Keratinocyte (primary cell): ENCODE measurements around the gene RIT2. TPM values are rescaled to one million over a fixed set of nuclear protein-coding genes. Genes with fewer than 3 reads are reported as not detected.

Experiments used
- DNase-seq: peaks from one replicate; pipeline ENCODE4 v3.0.0-alpha.2; 2011; ENCODE audit warnings: low read depth, missing footprints, low spot score
- FAIRE-seq: peaks from 2 replicates; lab custom pipeline; 2011; peaks lifted over from hg19 to GRCh38; lab: Jason Lieb, UNC
- H2AFZ ChIP-seq: 2 replicates; pipeline ENCODE4 v1.6.0; 2012; ENCODE audit warnings: low read length, control low read depth, inconsistent platforms; ENCODE audit not compliant: control insufficient read depth
- H3K27ac ChIP-seq: 2 replicates; pipeline ENCODE4 v1.5.1; 2011; ENCODE audit warnings: low read length; ENCODE audit not compliant: control insufficient read depth, insufficient read depth
- H3K27me3 ChIP-seq: 3 replicates; pipeline ENCODE4 v1.6.0; 2011; ENCODE audit warnings: low read length; ENCODE audit not compliant: control insufficient read depth, insufficient read depth; ENCODE audit errors: extremely low read depth
- H3K36me3 ChIP-seq, 2 experiments: 2 replicates in 1 of 2; 3 replicates in 1 of 2; pipeline ENCODE4 v1.5.1; 2011; ENCODE audit warnings: low read length in 2 of 2, mild to moderate bottlenecking in 1 of 2; ENCODE audit not compliant: control insufficient read depth in 2 of 2, insufficient read depth in 2 of 2; ENCODE audit errors: extremely low read depth in 1 of 2
- H3K4me1 ChIP-seq: 3 replicates; pipeline ENCODE4 v1.5.1; 2011; ENCODE audit warnings: low read length; ENCODE audit not compliant: control insufficient read depth, insufficient read depth; ENCODE audit errors: extremely low read depth
- H3K4me2 ChIP-seq: 3 replicates; pipeline ENCODE4 v1.6.0; 2011; ENCODE audit warnings: low read depth, low read length; ENCODE audit not compliant: control insufficient read depth, insufficient read depth; ENCODE audit errors: extremely low read depth
- H3K4me3 ChIP-seq, 3 experiments: fragments of 200-600 bp in 1 of 3; sonication (generic) in 1 of 3; 2 replicates in 2 of 3; 3 replicates in 1 of 3; pipeline ENCODE4 v1.5.1; 2011 to 2016; ENCODE audit warnings: low read length in 3 of 3, mild to moderate bottlenecking in 3 of 3, control low read depth in 2 of 3, inconsistent platforms in 1 of 3, low read depth in 1 of 3, mixed read lengths in 1 of 3, mixed run types in 1 of 3, moderate library complexity in 1 of 3; ENCODE audit not compliant: control insufficient read depth in 2 of 3, insufficient read depth in 2 of 3; ENCODE audit errors: extremely low read depth in 1 of 3
- H3K79me2 ChIP-seq: 2 replicates; pipeline ENCODE4 v1.6.0; 2012; ENCODE audit warnings: low read length; ENCODE audit not compliant: control insufficient read depth, insufficient read depth
- H3K9ac ChIP-seq: 3 replicates; pipeline ENCODE4 v1.6.0; 2011; ENCODE audit warnings: low read length; ENCODE audit not compliant: control insufficient read depth, insufficient read depth; ENCODE audit errors: extremely low read depth
- H3K9me1 ChIP-seq: 3 replicates; pipeline ENCODE4 v1.6.0; 2011; ENCODE audit warnings: low read length; ENCODE audit not compliant: control insufficient read depth, insufficient read depth; ENCODE audit errors: extremely low read depth
- H3K9me3 ChIP-seq: 2 replicates; pipeline ENCODE4 v1.5.1; 2012; ENCODE audit warnings: low read depth, low read length; ENCODE audit not compliant: control insufficient read depth
- H4K20me1 ChIP-seq: 3 replicates; pipeline ENCODE4 v1.6.0; 2011; ENCODE audit warnings: low read length; ENCODE audit not compliant: control insufficient read depth, insufficient read depth; ENCODE audit errors: extremely low read depth
- EZH2 ChIP-seq: IDR thresholded peaks from one replicate; pipeline ENCODE4 v1.6.1; 2012; ENCODE audit warnings: inconsistent platforms, mild to moderate bottlenecking, low read length, moderate library complexity
- dilution Hi-C: fragments of 300-500 bp; cut with MboI; formaldehyde crosslinking; loops from one replicate; pipeline ENCODE4 v1.7.0; 2020; ENCODE audit warnings: low sequenced_read_pairs; ENCODE audit not compliant: extremely low pct_ligation_motif_present
- polyA plus RNA-seq, 5 experiments: library from polyadenylated mRNA; depleted of rRNA in 3 of 5; stranded (reverse) in 3 of 5; stranded (forward) in 1 of 5; unstranded in 1 of 5; fragments of >200 nt; gene quantifications; 1 replicate in 1 of 5; 2 replicates in 3 of 5; 3 replicates in 1 of 5; pipeline versions ENCODE4 v1.2.1 to v1.2.3, GENCODE V29; 2011 to 2012; ENCODE audit warnings: missing spikeins in 2 of 5, low read depth in 1 of 5, low replicate concordance in 1 of 5
- TF ChIP-seq, protein P1 (sequence below), 3 experiments: IDR thresholded peaks in 1 of 3; conservative IDR thresholded peaks in 1 of 3; optimal IDR thresholded peaks in 1 of 3; 2 replicates in 2 of 3; 3 replicates in 1 of 3; pipeline versions ENCODE3 to v1.5.1; 2011; ENCODE audit warnings: low read length in 3 of 3, mild to moderate bottlenecking in 3 of 3, moderate library complexity in 2 of 3, control low read depth in 1 of 3, inconsistent platforms in 1 of 3; ENCODE audit not compliant: insufficient read depth in 2 of 3; ENCODE audit errors: extremely low read depth in 1 of 3

The RIT2 gene
- polyA plus RNA-seq, 1 donor (not counting 4 experiments of a cell fraction or from before 2014, with no cell fraction given): not detected

DNA sequence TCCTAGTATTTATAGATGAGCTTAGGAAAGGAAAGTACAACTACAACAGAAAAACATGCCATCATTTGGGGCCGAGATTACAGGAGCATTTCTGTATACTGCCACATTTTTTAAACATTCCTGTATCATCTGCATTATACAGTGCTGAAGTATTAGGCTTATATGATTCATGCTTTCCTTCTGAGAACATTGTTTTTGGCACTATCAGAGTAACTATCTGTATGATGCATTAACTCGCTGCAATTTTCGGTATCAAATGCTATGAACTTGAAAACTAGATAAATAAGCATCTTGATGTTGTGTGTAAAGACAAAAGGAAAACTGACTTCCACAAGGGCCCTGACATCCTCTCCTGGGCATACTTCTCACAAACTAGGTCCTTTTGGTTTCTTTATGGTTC is 102.0 kb downstream of the RIT2 start:
- no peak overlapping the region for H3K4me2 ChIP-seq
- no peaks in the 10 kb centered on the region for H3K36me3 ChIP-seq
- H3K4me1 ChIP-seq: no peaks in the 10 kb centered on the region
- no peaks in the 10 kb centered on the region for H3K79me2 ChIP-seq
- H3K4me3 ChIP-seq: no peak overlapping the region
- H3K9me1 ChIP-seq: no peaks in the 10 kb centered on the region
- H2AFZ ChIP-seq: no peak overlapping the region
- H4K20me1 ChIP-seq: no peaks in the 10 kb centered on the region
- dilution Hi-C loops: no loop called here
- FAIRE-seq: no peak
- H3K9ac ChIP-seq: no peak overlapping the region
- DNase-seq: no peak
- H3K27ac ChIP-seq: no peak overlapping the region
- H3K27me3 ChIP-seq: no peaks in the 10 kb centered on the region
- H3K9me3 ChIP-seq: no peaks in the 10 kb centered on the region
- TF ChIP-seq EZH2: no peak
- TF ChIP-seq, protein P1, sequence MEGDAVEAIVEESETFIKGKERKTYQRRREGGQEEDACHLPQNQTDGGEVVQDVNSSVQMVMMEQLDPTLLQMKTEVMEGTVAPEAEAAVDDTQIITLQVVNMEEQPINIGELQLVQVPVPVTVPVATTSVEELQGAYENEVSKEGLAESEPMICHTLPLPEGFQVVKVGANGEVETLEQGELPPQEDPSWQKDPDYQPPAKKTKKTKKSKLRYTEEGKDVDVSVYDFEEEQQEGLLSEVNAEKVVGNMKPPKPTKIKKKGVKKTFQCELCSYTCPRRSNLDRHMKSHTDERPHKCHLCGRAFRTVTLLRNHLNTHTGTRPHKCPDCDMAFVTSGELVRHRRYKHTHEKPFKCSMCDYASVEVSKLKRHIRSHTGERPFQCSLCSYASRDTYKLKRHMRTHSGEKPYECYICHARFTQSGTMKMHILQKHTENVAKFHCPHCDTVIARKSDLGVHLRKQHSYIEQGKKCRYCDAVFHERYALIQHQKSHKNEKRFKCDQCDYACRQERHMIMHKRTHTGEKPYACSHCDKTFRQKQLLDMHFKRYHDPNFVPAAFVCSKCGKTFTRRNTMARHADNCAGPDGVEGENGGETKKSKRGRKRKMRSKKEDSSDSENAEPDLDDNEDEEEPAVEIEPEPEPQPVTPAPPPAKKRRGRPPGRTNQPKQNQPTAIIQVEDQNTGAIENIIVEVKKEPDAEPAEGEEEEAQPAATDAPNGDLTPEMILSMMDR (optimal IDR thresholded peaks at IDR 0.05 in 1 of 3, IDR thresholded peaks at IDR 0.05 in 1 of 3, conservative IDR thresholded peaks at IDR 0.05 in 1 of 3; ENCODE audit: extremely low read depth in 1 of 3, insufficient read depth in 2 of 3, low read length in 3 of 3): no peak

DNA sequence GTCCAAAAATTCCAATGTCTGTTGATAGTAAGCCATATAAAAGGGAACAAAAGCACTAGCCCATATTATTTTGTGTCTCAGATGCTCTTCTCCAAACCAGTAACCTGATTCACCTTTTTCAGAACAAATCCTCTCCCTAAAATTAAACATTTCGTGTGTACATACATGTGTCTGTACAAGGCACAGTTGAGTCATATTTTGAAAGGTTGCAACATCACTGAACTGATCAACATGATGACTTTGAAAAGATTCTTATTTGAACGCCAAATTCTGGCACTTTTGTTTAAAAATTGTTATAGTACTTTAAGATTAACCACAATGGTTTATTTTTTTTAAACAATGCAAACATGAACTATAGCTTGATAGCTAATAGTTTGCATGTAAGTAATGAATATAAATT is 102.5 kb downstream of the RIT2 start:
- no peaks in the 10 kb centered on the region for H3K4me1 ChIP-seq
- no peak for FAIRE-seq
- H3K9me1 ChIP-seq: no peaks in the 10 kb centered on the region
- H3K9me3 ChIP-seq: no peaks in the 10 kb centered on the region
- H3K27ac ChIP-seq: no peak overlapping the region
- no peak overlapping the region for H3K4me2 ChIP-seq
- no peaks in the 10 kb centered on the region for H4K20me1 ChIP-seq
- TF ChIP-seq EZH2: no peak
- TF ChIP-seq, protein P1 (optimal IDR thresholded peaks at IDR 0.05 in 1 of 3, IDR thresholded peaks at IDR 0.05 in 1 of 3, conservative IDR thresholded peaks at IDR 0.05 in 1 of 3; ENCODE audit: extremely low read depth in 1 of 3, insufficient read depth in 2 of 3, low read length in 3 of 3): no peak
- H3K9ac ChIP-seq: no peak overlapping the region
- no peak for DNase-seq
- H3K79me2 ChIP-seq: no peaks in the 10 kb centered on the region
- no peaks in the 10 kb centered on the region for H3K36me3 ChIP-seq
- no peak overlapping the region for H2AFZ ChIP-seq
- no peak overlapping the region for H3K4me3 ChIP-seq
- no peaks in the 10 kb centered on the region for H3K27me3 ChIP-seq
- dilution Hi-C loops: no loop called here
